Activated T-cell treated with anti-CD3 and anti-CD28 coated beads for 24 hours (primary cell): ENCODE measurements around the gene MARCHF10.
"Not testable (repeated sequence)": the region's sequence is repeated elsewhere in the genome, so short reads cannot be mapped to it uniquely, and the experiment has no call there.

ENCODE experiments used
- DNase-seq: peaks from one replicate; pipeline ENCODE4 v3.0.0-alpha.2; 2020; ENCODE audit warnings: low read depth

MARCHF10 gene

DNA sequence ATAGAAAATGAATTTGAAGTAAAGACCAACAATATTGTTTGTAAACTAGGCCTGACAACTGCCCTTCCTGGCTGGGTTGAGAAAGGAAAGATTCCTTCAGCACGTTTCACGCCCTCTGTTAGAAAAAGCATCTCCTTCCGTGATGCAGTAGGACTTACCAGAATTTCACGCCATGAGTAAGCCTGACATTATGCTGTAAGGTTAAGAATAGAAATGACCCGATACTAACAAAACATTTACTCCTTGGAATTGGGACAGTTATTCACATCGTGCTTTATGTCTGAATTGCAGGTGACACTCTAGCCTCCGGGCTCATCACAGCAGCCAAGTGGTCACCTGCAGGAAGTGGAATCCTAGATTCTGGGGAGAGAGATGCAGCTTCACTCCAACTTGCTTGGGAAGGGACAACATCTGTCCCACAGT, 17.5 kb downstream of the MARCHF10 start:
- no peak for DNase-seq

DNA sequence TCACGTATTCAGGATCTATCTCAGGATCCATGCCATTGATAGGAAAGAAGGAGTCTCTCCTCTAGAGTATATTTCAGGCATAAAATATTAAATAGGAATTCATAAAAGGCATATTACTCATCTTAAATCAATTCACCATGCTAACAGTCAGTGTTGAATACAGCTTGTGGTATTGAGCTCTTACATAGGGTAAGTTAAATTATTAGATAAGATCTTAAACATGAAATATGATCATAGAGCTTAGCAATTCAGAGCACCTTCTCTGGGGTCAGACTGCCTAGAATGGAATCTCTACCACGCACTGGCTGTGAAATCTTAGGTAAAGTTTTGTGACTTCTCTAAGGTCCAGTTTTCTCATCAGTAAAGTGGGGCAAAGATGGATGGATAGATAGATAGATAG, 20.7 kb downstream of the MARCHF10 start:
- no peak for DNase-seq

DNA sequence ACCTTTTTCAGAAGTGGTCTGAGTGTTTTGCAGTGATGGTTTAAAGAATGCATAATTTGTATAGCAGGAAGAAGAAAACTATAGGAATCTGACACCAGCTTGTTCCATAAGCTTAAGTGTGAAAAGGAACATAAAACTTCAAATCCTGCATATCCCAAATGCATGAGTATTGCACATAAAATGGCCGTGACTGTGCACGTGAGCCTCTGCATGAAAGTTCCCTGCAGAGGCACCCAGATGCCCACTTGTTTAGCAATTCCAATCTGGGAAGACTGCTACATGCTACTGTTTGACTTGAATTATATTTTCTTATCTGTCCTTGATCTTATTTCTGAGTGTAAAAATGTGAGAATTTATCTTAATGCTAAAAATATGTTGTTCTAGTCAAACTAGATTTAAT, 21.5 kb downstream of the MARCHF10 start:
- DNase-seq, result no peak

DNA sequence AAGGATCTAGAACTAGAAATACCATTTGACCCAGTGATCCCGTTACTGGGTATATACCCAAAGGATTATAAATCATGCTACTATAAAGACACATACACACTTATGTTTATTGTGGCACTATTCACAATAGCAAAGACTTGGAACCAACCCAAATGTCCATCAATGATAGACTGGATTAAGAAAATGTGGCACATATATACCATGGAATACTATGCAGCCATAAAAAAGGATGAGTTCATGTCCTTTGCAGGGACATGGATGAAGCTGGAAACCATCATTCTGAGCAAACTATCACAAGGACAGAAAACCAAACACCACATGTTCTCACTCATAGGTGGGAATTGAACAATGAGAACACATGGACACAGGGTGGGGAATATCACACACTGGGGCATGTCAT, 22.1 kb downstream of the MARCHF10 start:
- not testable (repeated sequence) for DNase-seq

DNA sequence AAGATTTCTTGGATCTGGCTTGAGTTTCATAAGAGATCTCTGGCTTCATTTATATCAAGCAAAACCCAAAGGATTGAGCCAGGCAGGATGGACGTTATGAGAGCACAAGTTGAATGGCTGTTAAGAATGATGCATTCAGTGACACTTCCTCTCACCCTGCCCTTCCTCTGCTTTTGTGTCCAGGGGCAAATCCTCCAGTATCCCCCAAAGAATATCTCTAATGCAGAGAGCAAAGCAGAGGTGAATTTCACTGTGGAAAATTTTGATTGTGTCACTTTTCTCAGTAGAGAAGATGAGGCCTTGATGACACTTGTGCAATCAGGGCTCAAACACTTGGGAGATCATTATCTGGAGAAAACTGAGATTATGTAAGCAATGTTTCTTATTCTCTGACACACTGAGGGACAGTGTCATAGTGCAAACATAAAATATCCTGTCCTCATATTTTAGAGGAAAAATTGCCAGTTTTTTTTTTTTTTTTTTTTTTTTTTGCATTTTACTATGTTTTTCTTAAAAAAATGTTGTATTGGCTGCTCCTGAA, 25.3 kb downstream of the MARCHF10 start:
- no peak for DNase-seq

DNA sequence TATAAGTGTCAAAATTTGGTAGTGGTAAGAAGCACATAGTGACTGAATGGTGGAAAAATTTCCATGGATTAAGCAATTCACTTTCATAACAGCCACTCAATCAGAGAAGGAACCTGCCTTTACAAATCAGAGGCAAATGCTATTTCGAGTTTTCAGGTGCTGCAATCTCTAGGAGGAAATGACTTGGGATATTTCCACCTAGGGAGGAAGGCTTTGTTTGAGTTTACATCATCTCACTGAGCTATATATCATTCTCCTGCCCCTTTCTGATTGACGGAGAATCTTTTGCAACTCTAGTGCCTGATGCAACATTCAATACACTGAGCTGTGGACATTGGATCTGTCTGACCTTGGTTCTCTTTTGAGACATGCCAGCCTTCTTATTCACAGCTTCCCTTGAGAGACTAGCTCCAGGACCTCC, 26.3 kb downstream of the MARCHF10 start:
- DNase-seq, result no peak

DNA sequence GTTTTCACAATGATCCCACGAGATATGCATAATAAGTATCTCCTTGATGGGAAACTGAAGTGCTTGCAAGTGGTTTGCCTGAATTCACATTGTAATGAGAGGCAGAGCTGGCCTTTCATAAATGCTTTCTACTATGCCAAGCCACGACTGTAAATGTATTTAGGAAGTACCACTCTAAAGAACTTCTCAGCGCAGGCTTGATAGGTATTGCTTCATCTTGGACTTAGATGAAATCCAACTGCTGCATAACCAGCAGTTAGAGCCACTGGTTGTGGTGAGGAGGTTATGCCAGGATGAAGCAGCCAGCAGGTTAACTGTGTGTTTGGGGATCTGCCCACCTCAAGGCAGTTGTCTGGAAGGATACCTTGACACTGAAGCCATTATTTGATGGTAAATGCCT, 26.8 kb downstream of the MARCHF10 start:
- DNase-seq, result no peak

DNA sequence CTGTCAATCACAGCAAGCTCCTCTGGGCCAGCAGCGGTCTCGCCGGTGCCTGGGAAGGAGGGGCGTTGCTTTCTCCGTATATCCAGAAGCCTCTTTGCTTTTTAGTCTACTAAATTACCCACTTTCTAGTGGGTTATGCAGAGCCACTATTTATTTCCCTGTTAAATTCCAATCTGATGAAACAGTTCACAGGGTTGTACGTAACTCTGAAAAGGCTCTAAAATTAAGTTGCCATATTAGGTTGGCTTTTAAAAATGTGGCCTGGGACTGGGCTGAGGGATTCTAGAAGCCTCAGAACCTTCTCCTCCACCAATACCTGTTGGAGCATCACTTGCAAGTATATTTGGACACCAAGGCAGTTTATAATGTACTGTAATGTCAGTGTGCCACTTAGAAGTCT, 27.2 kb downstream of the MARCHF10 start:
- no peak for DNase-seq

DNA sequence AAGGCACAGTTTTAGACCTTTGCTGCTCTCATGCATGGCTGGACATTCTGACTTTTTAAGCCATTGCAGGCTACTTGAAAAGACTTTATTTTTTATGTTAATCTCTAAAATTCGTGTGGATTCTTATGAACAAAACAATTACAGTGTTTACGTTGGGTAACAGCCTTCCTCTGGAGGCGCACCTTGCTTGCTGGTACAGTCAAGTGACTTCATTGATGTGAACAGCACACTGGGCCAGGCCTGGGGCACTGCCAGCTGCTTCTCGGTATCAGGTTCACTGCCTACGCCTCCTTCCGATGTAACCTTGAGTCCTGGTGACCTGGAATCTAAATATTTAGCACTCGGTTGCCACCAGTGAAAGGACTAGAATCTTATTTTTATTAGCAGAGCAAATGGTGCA, 27.8 kb downstream of the MARCHF10 start:
- DNase-seq, result no peak

DNA sequence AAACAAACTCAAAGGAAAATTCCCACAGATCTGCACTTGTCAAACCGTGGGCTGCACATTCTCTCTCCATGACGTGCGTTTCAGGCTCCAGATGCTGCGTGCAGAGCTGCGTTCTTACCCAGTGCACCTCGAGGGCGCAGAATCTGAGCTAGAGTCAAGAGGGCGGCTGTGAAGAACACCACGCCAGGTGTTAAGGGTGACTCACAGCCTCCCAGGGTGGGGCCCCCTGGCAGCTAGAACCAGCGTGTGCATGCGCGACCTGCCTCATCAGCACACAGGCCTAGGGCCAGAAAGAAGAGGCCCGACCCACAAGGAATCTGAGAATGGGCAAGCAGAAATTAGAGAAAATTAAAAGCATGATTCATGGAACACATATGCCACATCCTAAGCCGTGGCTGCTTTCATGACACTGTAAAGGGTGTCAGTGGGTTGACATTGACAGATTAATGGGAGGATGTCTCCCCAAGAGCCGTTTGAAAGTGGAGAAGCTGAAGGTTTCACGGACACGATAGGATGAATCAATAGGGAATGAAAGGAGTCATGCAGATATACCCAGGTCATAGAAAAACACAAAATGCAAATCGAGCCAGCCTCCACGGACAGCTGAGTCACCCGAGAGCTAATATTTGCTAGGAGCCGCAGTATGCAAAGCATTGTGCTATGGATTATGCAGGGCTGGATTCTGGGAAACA, 29.0 kb downstream of the MARCHF10 start:
- no peak for DNase-seq

DNA sequence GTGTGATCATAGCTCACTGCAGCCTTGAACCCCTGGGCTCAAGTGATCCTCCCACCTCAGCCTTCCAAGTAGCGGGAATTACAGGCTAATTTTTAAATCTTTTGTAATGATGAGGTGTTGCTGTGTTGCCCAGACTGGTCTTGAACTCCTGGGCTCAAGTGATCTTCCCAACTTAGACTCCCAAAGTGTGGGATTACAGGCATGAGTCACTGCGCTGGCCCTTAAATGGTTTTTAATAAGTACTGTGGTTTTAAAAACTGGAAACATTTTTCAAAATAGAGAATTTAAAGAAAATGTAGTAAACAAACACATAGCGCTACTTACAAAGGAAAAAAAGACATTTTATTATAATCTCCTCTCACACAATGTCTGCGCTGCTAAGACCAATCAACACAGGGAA, 32.2 kb downstream of the MARCHF10 start:
- DNase-seq, result no peak

DNA sequence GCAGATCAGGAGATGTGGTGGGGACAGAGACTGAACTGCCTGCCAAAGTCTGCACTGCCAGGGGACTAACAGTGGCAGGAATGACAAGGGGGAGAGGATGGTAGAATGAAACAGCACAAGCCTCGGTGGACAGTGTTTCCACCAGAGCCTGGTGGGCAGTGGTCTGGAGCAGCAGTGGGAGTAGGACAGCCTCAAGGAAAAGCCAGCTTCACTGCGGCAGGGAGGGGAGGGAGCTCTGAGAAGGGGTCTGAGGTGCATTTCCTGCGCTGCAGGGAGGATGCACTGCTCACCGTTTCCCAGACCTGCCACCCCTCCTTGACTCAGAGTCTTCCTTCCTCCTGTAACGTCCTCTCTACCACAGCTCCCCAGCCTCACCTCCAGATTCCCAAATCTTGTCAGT, 33.8 kb downstream of the MARCHF10 start:
- no peak for DNase-seq

DNA sequence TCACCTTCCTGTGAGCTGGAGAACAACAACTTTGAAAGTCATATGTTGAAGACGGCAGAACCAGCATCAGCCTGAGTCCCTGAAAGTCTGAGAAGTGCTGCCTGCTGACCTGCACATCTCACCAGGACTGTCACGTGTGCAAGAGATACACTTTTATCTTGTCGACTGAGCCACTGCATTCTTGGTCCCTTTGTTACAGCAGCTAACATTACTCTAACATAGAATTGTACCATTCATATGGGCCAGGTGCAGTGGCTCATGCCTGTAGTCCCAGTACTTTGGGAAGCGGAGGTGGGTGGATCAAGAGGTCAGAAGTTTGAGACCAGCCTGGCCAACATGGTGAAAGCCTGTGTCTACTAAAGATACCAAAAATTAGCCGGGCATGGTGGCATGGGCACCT, 40.1 kb downstream of the MARCHF10 start:
- no peak for DNase-seq

DNA sequence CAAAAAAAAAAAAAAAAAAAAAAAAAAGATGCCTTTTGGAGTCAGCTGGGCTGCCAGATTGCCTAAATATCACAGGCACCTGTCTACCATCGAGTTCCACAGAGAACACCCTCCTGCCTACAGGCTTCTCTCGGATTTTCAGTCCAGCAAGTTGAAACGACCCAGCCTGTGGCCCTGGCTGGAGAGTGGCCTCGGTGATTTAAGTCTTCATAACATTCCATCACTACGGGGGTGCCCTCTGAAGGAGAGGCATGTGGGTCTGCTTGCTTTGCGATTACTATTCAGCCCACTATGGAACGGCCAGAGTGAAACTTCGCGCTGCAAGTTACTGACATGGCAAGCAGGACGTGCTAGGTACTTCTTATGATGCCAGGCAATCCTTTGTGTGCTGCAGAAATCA, 42.8 kb downstream of the MARCHF10 start:
- no peak for DNase-seq

DNA sequence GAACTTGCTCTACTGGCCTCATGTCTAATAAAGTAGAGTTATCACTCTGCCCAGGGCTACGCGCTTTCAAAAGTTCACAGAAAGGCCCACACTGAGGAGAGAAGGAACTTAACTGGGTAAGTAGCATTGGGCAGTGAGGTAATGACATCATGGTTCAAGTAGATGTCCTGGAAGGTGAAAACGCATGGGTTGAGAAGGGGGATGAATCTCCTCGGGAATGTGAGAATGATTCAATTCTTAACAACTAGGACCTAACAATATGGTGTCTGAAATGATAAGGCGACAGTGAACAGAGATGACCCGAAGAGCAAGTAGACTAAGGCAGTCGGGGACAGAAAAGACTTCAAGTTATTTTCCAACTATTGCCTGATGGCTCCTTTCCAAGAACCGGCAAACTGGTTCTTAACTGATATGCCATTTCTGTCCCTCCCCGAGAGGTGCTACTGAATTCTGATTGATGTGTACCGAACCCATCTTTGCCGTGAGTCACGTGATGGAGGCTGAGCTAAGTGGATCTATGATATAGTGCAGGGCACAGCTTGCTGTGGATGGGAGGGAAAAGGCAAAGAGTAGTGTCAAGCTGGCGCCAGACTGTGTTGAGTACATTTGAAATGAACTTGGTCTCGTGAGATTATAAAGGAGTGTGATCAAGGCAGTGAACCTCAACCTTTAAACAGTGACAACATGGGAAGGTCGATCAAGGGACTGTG, 44.1 kb downstream of the MARCHF10 start:
- DNase-seq, result no peak

DNA sequence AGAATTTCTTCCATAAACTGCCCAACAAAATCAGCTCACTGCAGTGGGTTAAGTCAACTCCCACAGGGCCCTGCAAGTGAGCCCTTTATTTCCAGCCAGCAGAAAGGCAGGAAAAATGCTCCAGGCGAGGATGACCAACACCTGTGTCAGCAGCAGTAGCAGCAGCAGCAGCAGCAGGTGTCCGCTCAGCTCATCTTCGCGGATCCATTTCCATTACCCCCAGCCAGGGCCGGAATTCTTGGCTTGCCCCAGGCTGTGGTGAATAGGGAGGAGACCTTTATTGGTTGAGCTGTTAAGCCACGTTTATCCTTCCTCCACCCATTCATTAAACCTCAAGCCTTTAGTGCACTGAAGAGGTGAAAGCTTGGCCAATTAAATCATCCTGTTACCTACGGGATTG, 46.2 kb downstream of the MARCHF10 start:
- DNase-seq, result no peak

DNA sequence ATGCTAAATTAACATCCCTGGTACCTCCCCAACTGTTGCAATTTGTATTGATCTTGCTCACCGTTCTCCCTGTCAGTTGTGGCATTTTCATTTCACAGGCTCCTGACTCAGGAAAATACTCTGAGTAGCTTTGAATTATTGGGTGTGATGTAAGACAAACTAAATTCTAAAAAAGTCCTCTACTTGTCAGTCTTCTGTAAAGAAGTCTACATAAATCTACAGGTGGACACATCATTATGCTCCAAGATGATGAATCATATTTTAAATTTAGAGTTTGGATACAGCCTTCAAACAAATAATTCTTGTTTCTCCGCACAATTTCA, 47.2 kb downstream of the MARCHF10 start:
- no peak for DNase-seq

DNA sequence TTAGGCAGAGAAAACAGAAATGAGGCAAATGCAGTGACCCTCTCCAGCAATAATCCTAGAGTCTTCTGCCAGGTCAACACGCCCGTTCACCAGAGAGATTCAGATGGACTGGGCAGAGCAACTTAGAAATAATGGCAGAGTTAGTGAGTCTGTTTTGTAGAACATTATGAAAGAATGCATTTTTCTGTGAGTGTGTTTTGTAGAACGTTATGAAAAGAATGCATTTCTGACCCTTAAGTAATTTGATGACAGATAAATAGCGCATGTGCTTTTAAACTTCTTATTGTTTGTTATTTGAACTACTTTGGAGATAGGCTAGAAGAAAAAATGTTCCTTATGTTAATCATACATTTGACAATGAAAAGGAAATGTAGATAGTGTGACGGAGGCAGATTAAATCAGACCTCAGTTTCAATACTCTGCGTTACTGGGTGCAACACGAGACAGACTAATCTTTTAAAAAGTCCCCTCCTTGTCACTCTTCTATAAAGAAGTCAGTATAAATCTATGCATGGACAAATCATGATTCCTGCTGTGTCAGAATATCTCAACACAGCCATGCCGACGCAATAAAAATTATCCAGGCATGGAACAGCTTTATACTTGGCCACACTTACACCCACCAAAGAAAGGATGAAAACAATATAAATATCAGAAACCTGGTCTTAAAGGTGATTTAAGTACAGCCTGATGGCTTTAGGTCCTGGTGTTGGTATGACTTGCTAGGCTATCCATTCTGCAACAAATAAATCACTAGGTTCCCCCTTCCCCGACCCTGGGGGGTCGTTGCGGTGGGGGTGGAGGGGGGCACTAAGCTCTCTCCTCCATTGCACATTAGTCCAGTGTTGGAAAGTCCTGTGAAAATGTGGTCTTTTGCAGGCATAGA, 47.8 kb downstream of the MARCHF10 start:
- no peak for DNase-seq

DNA sequence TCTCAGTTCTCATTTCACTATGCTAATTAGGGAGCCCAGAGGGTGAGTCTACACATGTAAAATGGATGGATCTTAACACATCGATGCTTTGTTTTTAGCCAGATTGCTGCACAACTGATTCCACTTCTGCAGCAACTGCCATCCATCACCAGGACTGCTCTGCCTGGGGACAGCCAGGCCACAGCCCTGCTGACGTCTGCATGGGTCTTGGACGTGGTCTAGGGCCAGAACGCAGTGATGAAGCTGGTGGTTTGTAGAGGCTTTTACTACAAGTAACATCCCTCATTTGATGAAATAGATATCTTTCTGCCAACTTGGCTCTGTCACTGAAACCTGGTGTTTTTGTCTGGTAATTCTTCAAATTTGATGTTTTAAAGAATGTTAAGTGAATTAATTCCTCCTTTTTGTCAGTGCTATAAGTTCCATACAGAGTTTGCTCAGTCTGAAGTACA, 50.6 kb downstream of the MARCHF10 start:
- DNase-seq, result no peak

DNA sequence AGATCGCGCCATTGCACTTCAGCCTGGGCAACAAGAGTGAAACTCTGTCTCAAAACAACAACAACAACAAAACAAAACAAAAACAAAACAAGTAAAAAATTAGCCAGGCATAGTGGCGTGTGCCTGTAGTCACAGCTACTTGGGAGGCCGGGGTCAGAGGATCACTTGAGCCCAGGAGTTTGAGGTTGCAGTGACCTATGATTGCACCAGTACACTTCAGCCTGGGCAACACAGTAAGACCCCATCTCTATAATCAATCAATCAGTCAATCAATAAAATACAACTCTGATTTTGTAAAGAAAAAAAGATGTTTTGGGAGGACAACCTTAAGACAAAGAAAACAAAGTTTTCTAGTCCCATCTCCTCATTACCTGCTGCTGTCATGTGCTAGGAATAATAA, 51.9 kb downstream of the MARCHF10 start:
- no peak for DNase-seq

DNA sequence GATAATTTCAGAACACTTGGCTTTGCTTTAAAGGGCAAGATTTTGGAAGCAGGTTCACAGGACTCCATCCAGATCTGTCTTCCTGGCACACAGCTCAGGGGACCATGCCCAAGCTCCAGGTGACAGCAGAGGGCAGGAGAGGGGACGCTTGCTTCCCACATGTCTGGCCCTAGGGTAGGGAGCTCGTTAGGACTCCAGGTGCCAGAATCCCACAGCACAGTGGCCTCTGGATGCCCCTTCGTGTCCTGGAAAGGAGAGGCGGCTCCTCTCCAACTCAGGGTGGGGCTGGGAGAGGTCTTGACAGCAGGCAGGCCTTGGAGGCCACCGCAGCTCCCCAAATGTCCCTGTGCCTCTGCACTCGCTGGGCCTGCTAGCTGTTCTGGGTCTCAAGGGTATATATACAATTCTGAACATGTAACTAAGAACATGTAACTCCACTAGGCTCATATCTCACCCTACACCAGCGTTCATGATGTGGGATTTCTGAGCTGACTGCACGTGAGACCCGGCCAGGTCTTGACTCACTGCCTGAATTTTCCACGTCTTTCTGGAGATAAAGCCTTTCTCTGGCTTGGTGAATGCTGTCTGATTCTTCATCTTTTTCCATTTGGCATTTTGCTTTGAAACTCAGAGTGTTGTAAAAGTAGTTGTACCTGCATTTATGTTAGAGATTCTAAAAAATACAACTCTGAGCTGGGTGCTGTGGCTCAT, 52.8 kb downstream of the MARCHF10 start:
- DNase-seq, result no peak

DNA sequence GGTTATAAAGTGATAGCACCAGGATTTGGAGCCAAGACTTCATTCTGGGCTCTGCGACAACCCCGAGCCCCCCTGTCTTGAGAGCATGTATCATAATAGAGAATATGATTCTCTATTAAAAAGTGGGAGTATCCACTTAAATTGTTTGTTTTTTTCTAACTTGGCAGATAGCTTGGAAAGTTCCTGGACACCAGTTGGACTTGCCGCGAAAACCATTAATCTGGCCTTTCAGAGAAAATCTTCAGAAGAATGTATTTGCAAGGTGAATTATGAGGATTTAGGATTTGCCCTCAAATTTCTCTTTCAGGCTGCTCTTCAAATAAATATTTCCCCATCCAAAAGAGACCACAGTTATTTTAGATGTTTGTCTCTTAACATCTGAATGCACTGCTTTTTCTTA, 53.5 kb downstream of the MARCHF10 start:
- no peak for DNase-seq
